ENCODE results near the gene KANSL1L.
"Not testable (repeated sequence)": the region's sequence is repeated elsewhere in the genome, so short reads cannot be mapped to it uniquely, and the experiment has no call there.

KANSL1L gene, protein sequence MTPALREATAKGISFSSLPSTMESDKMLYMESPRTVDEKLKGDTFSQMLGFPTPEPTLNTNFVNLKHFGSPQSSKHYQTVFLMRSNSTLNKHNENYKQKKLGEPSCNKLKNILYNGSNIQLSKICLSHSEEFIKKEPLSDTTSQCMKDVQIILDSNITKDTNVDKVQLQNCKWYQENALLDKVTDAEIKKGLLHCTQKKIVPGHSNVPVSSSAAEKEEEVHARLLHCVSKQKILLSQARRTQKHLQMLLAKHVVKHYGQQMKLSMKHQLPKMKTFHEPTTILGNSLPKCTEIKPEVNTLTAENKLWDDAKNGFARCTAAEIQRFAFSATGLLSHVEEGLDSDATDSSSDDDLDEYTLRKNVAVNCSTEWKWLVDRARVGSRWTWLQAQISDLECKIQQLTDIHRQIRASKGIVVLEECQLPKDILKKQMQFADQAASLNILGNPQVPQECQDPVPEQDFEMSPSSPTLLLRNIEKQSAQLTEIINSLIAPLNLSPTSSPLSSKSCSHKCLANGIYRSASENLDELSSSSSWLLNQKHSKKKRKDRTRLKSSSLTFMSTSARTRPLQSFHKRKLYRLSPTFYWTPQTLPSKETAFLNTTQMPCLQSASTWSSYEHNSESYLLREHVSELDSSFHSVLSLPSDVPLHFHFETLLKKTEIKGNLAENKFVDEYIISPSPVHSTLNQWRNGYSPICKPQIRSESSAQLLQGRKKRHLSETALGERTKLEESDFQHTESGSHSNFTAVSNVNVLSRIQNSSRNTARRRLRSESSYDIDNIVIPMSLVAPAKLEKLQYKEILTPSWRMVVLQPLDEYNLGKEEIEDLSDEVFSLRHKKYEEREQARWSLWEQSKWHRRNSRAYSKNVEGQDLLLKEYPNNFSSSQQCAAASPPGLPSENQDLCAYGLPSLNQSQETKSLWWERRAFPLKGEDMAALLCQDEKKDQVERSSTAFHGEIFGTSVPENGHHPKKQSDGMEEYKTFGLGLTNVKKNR

DNA sequence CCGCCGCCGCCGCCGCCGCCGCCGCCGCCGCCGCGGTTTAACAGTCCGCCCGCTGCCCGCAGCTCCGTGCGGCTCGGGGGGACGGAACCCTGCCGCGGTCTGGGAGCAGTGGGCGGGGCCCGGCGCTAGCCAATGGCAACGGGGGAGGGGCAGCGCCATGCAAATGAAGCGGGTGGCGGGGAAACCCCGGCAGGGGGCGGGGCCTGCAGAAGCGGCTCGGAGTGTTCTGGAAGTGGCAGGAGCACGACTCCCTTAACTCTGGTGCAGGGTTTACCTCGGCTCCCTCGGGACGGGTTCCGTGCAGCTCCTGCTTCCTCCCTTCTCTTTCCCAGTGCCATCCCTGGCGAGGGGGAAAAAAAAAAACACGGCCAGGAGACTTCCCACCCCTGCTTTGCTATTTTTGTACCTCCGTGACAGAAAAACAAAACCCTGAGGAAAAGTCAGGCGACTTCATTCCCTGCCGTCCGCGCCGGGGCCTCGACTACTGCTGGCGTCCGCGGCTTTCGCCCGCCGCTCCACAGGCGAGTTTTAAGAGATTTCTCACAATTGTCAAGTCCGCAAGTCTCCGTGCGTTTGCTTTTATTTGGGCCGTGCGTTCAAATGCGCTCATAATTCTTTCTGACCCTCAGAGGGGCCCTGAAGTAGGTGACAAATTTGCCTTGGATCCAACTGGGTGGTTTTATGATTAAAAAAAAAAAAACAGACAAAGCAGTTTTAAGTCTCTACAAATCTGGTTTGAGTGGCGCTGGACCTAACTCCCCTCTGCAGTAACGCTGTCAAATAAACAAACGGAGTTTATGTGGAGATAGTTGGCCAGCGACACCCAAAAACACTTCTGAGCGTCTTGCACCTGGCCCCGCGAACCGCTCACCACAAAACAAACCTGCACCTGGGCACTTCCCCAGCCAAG lies at the start of gene KANSL1L:
Gene KANSL1L (minus strand): TSS at position 101 of the 910 bp plus-strand sequence. CDS start 16,827 bp downstream, outside the sequence.
- DNase-seq (ENCODE audit: low read depth) = peak; percentile 96

DNA sequence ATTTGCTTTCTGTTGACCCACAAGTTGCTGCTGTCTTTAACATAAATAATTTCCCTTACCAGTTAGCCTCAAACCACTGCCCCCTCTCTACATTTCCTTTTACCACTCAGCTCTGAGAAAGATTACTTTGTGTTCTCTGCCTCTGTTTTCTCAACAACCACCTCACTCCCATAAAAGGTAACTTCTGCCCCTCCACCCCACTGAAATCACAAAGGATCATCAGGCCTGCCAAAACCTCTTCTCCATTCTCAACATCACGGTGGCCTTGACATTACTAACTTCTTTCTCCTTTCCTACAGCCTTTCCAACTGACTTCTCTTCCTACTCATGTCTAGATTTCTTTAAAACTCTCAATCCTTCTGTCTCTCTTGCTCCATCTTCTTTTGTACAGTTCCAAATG lies 43.9 kb upstream of the KANSL1L start:
- no peak for DNase-seq (ENCODE audit: low read depth)

DNA sequence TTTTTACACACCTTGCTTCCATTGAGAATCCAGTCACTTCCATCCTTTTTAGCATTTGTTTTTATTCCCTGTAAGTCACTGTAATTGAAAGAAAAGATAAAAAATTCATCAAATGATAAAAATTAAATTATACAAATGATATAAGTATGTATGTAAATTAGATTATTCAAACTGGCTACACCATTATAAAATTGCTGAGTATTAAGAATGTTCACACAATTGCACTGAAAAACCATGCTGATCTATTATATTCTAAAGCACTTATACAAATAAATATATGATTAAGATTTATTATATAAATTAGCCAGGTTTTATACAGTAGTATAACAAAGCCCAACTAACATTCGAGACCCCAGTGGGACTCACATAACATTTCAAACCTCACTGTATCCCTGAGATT lies 39.0 kb upstream of the KANSL1L start:
- no peak for DNase-seq (ENCODE audit: low read depth)

DNA sequence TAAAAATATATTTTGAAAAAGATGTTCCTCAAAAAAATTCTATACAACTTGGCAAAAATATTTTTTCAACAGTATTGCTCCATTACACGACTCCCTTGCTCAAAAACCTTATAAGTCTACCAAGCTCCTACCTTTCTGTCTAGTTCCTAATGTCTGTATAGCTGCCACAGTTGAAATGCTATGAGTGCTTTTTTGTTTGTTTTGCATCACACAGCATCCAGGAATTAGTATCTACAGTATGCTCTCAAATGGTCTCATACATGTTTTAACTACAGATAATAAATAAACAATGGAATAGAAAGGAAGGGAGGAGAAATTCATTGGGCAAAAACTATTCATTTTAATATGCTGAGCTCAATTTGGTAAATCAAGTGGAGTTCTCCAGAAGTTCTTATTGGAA lies 36.7 kb upstream of the KANSL1L start:
- no peak for DNase-seq (ENCODE audit: low read depth)

DNA sequence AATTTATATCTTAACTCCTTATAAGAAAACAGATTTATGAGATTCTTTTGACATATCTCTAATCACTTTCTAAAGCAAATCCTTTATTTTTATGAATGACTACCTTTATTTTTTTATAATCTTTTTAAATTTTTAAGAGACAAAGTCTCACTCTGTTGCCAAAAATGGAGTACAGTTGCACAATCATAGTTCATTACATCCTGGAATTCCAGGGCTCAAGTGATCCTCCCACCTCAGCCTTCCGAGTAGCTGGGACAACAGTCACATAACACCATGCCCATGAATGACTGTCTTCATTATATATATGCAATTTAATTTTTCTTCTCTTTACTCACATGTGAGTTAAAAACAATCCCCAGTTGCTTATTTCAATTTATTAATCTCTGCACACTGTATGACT lies 32.3 kb upstream of the KANSL1L start:
- DNase-seq (ENCODE audit: low read depth) = no peak

DNA sequence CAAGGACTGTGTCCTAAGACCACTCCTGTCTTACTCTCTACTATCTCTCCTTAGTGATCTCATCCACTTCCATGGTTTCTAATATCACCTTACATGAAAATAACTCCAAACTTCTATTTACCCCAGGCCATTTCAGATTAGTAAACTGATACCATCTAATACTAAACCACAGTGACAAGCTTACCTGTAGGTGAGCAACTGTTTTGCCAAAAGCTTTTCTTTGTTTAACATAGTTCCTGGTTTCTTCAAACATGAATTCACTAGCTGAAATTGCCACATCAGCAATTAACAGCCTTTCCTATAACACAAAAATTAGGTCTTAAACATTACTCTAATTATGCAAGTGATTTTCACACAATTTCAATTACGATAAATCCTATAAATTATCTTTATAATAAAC lies 31.9 kb upstream of the KANSL1L start:
- no peak for DNase-seq (ENCODE audit: low read depth)

DNA sequence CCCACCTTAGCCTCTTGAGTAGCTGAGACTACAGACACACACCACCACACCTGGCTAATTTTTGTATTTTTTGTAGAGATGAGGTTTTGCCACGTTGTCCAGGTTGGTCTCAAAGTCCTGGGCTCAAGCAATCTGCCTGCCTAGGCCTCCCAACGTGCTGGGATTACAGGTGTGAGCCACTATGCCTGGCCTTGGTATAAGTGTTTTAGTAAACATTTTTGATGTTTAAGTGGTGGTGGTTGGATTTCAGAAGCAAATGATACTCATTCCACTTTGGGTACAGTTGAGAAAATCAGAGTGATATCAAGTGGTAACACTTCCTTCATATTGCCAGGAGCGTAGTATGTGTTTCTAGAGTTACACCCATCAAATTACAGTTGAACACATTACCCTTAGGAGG lies 28.6 kb upstream of the KANSL1L start:
- no peak for DNase-seq (ENCODE audit: low read depth)

DNA sequence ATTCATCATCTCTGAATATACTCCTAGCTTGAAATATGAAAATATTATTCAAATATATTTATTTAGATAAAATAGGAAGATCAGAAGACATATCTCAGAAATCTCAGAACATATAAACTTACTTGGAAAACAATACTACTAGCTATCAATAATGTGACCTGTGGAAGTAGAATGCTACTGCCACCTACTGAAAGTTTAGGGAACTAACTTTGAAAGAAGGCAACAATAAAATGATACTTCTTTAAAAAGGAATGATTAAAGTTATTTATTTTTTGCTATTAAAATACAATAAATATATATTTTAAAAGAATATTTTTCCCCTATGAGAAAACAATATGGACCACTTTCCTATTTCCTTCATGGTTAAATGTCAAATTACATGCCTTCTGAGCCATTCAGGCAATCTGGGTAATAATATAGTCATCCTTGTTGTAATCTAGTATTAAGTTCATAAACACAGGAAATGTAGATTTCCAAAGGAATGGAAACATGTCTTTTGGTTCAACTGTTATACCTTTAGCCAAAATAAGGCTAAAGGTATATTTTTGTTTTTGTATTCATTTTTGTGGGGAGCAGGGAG lies 28.1 kb upstream of the KANSL1L start:
- DNase-seq (ENCODE audit: low read depth) = no peak

DNA sequence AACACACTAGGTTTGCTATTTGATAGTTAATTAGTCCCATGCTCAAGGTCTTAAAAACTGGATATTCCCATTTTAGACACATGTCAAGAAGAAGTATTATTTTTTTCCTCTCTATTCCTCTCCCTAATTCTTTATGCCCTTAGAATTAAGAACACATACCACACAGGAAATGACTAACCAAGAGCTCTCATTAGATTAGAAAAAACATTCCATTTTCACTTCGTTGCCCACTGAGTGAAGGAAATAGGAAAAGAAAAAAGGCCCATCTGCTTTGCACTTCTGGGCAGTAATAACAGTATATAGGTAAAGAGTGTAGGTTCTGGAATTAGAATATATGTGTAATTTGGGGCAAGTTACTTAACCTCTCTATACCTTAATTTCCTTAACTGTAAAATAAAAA lies 27.1 kb upstream of the KANSL1L start:
- DNase-seq (ENCODE audit: low read depth) = no peak

DNA sequence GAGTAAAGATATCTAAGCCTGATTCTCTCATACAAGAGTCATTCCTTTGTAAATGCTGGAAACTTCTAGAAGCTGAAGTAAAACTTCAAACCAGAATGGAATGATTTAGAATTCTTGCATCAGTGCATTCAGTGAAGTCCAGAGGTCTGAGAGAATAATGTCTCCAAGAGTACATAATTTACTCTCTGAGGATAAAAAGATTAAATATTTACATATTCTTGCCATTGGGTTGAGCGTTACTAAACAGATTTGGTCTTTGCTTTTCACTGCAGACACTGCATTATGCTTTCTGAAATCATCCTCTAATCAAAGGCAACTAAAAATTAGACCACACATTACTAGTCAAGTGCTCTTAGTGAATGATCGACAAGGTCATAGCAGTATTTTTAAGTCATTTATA lies 26.5 kb upstream of the KANSL1L start:
- DNase-seq (ENCODE audit: low read depth) = no peak

DNA sequence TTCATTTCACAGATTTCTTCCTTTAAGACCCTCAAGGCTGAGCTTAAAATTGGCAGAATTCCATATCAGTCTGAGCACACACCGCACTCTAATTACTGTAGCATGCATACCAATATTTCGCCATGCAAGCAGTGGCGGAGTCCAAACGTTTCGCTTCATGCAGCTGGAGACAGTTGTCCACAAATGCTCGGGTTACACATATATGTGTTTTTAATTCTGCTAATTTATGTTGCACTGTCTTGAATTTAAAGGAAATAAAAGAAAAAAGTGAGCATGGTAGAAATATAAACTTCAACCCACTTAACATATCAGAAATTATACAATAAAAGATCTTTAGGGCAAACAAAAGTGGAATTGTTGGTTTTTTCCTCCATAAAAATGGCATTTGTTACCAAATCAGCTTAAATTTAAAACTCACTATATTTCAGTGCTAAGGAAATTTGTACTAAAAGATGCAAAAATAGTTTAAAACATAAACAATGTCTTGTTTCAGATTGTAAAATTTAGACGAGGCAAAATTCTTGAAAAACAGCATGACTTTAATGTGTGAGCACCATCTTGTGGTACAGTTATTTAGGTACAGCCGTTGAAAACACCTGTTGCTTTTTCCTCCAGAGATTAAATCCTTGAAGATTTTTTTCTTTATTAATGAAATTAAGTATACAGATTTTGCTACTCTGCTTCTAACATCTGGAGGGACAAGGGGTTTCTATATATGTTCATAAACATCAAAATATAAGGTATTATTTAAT lies 24.1 kb upstream of the KANSL1L start:
- DNase-seq (ENCODE audit: low read depth) = no peak

DNA sequence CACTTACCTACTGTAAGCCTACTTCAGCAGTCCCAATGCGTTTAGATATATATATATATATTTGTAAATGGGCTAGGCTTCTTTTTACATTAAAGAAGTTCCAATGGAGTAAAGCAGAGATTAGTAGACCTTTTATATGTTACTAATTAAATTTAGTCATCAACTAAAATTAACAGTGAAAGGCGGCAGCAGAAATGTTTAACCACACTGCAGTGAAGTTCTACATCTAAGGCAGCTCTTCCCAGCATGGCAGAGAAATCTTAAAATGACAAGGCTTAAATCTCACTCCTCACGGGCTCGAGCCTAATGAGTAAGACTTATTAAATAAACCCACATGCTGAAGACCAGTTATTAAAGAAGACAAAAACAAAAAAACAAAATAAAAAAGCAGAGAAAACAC lies 19.1 kb upstream of the KANSL1L start:
- no peak for DNase-seq (ENCODE audit: low read depth)

DNA sequence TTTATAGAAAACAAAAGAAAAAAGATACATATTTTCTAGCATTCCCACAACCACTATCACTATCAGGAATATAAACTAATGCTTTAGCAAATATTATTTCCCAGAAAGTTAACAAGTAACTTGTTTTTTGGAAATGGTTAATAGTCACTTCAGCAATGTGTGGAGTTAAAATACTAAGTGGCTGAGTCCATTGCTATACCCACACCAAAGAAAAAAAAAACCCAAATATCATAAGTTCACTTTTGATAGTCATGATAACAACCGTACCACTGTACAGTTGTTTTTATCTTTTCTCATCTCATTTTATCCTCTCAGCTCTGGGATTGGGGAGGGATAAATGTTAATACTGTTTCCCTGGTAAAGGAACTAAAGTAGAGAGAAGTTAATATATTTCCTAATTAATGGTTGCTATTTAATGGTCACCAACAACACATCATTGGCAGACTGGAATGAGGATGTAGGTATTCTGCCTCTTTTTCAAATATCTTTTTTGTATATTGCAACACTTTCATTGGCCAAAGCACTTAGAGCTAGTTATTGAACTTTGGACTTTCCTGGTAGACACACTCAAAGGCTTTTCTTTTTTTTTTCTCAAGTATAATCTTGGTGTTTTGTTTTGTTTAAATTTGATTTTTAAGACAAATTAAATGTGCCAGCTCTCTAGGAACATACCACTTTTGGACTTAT lies 18.4 kb upstream of the KANSL1L start:
- no peak for DNase-seq (ENCODE audit: low read depth)

DNA sequence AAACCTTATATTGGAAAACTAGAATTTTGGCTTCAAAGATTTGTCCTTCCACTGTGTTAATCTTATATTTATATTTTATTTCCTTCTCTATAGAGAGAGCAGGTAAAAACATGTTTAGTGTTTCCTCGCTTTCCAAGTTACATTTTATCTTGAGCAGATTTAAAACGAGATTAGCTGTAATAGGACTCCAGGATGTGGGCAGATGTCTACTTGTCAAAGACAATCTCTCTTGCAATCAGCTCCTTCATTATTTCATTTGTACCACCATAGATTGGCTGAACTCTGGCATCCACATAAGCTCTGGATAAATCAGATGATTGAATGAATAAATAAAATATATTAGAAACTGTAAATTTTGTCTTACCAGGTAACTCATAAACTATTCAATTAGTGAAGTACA lies 17.5 kb upstream of the KANSL1L start:
- no peak for DNase-seq (ENCODE audit: low read depth)

DNA sequence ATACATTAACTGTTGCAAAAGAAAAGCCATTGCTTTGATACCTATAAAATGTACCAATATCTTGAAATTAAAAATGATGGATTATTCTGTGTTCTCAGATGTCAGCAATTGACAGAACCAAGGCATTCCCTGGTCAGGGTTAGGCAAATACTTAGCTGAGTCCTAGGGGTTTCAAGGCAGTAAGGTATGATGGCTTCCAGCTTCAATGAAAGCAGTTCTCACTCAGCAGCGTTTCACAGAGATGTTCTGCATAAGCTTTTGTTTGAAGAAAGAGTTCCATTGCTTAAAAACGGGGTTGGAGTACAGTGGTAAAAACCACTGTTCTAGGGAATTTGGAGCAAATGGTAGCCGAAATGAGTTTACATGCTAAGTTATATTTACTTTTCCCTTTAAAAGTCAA lies 17.0 kb upstream of the KANSL1L start:
- DNase-seq (ENCODE audit: low read depth) = no peak

DNA sequence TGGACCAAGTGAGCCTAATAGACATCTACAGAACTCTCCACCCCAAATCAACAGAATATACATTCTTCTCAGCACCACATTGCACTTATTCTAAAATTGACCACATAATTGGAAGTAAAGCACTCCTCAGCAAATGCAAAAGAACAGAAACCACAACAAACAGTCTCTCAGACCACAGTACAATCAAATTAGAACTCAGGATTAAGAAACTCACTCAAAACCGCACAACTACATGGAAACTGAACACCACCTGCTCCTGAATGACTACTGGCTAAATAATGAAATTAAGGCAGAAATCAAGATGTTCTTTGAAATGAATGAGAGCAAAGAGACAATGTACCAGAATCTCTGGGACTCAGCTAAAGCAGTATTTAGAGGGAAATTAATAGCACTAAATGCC lies 12.7 kb upstream of the KANSL1L start:
- DNase-seq (ENCODE audit: low read depth) = not testable (repeated sequence)

DNA sequence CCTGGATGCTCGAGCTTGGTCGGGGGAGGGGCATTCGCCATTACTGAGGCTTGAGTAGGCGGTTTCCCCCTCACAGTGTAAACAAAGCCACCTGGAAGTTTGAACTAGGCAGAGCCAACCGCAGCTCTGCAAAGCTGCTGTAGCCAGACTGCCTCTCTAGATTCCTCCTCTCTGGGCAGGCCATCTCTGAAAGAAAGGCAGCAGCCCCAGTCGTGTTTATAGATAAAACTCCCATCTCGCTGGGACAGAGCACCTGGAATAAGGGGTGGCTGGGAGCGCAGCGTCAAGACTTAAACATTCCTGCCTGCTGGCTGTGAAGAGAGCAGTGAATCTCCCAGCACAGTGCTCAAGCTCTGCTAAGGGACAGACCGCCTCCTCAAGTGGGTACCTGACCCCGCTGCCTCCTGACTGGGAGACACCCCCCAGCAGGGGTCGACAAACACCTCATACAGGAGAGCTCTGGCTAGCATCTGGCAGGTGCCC lies 10.4 kb upstream of the KANSL1L start:
- not testable (repeated sequence) for DNase-seq (ENCODE audit: low read depth)

DNA sequence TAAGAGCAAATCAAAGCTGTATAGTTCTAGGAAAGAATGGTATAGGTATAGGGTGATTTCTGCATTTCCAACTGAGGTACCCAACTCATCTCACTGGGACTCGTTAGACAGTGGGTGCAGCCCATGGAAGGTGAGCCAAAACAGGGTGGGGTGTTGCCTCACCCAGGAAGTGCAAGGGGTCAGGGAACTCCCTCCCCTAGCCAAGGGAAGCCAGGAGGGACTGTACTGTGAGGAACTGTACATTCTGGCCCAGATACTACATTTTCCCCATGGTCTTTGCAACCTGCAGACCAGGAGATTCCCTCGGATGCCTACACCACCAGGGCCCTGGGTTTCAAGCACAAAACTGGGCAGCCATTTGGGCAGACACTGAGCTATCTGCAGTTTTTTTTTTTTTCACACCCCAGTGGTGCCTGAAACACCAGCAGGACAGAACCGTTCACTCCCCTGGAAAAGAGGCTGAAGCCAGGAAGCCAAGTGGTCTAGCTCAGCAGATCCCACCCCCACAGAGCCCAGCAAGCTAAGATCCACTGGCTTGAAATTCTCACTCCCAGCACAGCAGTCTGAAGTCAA lies 9.9 kb upstream of the KANSL1L start:
- not testable (repeated sequence) for DNase-seq (ENCODE audit: low read depth)

DNA sequence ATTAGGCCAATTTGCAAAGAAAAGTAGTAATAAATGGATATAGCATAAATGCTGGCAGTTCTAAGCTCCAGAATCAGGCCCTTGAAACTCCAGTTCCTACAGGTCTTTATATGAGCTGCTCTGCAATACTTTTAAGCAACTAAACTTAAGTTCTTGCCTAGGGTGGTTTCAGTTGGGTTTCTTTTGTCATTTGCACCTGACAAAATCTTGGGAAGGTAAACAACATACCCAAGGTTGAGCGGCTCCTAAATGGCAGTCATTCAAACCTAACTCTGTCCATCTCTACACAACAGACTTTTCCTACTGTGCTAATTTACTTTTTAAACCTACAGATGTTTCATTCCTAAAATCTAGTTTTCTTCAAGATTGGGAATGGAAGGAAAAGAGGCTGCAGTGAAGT lies 9.3 kb upstream of the KANSL1L start:
- no peak for DNase-seq (ENCODE audit: low read depth)
